CD8-positive, alpha-beta memory T cell (primary cell): ENCODE measurements around the gene PLCXD1. TPM values are rescaled to one million over a fixed set of nuclear protein-coding genes. Genes with fewer than 3 reads are reported as not detected.
A peak's percentile ranks its signal among the peaks of the same experiment; 100 is the strongest.
"Not testable (repeated sequence)": the region's sequence is repeated elsewhere in the genome, so short reads cannot be mapped to it uniquely, and the experiment has no call there.

Experiments
- CTCF ChIA-PET: fragments of 350-600 bp; sonication (Branson Sonifier 250); formaldehyde crosslinking; loops from one replicate; lab custom pipeline; 2021; ENCODE audit warnings: antibody characterized with exemption; lab: Charles Lee
- POLR2A ChIA-PET: fragments of 350-600 bp; sonication (Branson Sonifier 250); formaldehyde crosslinking; loops from one replicate; lab custom pipeline; 2021; ENCODE audit warnings: antibody characterized with exemption; lab: Charles Lee
- DNase-seq, 5 donors: peaks; one replicate each; pipeline versions ENCODE4 v3.0.0 to v3.0.0-alpha.2; 2020 to 2022; ENCODE audit warnings: mixed read lengths in 1 of 5
- H3K27ac ChIP-seq: one replicate; pipeline ENCODE4 v1.7.0; 2013; ENCODE audit warnings: low read depth, mild to moderate bottlenecking, low read length, moderate library complexity
- H3K27me3 ChIP-seq: 2 replicates; pipeline ENCODE4 v1.7.0; 2013; ENCODE audit warnings: low read length, mild to moderate bottlenecking; ENCODE audit not compliant: insufficient read depth, poor library complexity, severe bottlenecking
- H3K36me3 ChIP-seq: 2 replicates; pipeline ENCODE4 v1.7.0; 2013; ENCODE audit warnings: mild to moderate bottlenecking, low read length, moderate library complexity; ENCODE audit not compliant: insufficient read depth
- H3K4me1 ChIP-seq: 2 replicates; pipeline ENCODE4 v1.7.0; 2013; ENCODE audit warnings: mild to moderate bottlenecking, low read length, moderate library complexity; ENCODE audit not compliant: insufficient read depth
- H3K4me3 ChIP-seq: 2 replicates; pipeline ENCODE4 v1.7.0; 2013; ENCODE audit warnings: mild to moderate bottlenecking, low read length
- H3K9me3 ChIP-seq: 2 replicates; pipeline ENCODE4 v1.7.0; 2013; ENCODE audit warnings: mild to moderate bottlenecking, low read length
- H3K27ac Mint-ChIP-seq, 8 donors: one replicate each; pipeline ENCODE4 v1.8.0; 2020 to 2021; ENCODE audit warnings: mixed read lengths in 8 of 8, mild to moderate bottlenecking in 6 of 8, inconsistent platforms in 3 of 8, moderate library complexity in 3 of 8
- H3K27me3 Mint-ChIP-seq, 2 donors: one replicate each; pipeline ENCODE4 v1.8.0; 2020 to 2021; ENCODE audit warnings: mixed read lengths in 2 of 2, mild to moderate bottlenecking in 1 of 2, moderate library complexity in 1 of 2
- H3K36me3 Mint-ChIP-seq, 3 donors: one replicate each; pipeline ENCODE4 v1.8.0; 2020 to 2021; ENCODE audit warnings: mixed read lengths in 3 of 3, inconsistent platforms in 1 of 3, mild to moderate bottlenecking in 1 of 3
- H3K4me1 Mint-ChIP-seq, 3 donors: one replicate each; pipeline ENCODE4 v1.8.0; 2020 to 2021; ENCODE audit warnings: mixed read lengths in 3 of 3, inconsistent platforms in 1 of 3, mild to moderate bottlenecking in 1 of 3
- H3K4me3 Mint-ChIP-seq, 7 donors: one replicate each; pipeline ENCODE4 v1.8.0; 2020 to 2021; ENCODE audit warnings: mixed read lengths in 7 of 7, mild to moderate bottlenecking in 6 of 7, moderate library complexity in 4 of 7, inconsistent platforms in 2 of 7
- H3K9me3 Mint-ChIP-seq, 5 donors: one replicate each; pipeline ENCODE4 v1.8.0; 2020 to 2022; ENCODE audit warnings: mixed read lengths in 5 of 5, mild to moderate bottlenecking in 3 of 5, moderate library complexity in 2 of 5, inconsistent platforms in 1 of 5
- polyA plus RNA-seq: library from polyadenylated mRNA; unstranded; fragments of 300-500 nt; fragmentation: Illumina TruSeq; gene quantifications from one replicate; pipeline ENCODE4 v1.2.3, GENCODE V29; 2021
- total RNA-seq, 2 experiments: library from RNA; stranded (reverse); gene quantifications; one replicate each; pipeline ENCODE4 v1.2.3, GENCODE V29; 2021

PLCXD1 gene
- total and polyA plus RNA-seq, 3 experiments from 2014 or later: 4.6 to 30.6 (median 28.5) TPM

GRCh38 chrX:349702-350101, 68.5 kb downstream of the PLCXD1 start:
- POLR2A ChIA-PET: no interaction called here
- no peak for DNase-seq
- Histone ChIP-seq H3K36me3 (no peaks in the 10 kb centered on the region), H3K27ac (no peak overlapping the region), H3K9me3 (no peaks in the 10 kb centered on the region), H3K27me3 (no peaks in the 10 kb centered on the region), H3K4me3 (no peak overlapping the region), H3K4me1 (no peaks in the 10 kb centered on the region)
- H3K36me3 Mint-ChIP-seq: peaks cover 0 to 31% (median 5%) of the 10 kb centered on the region in 3 donors
- no peaks in the 10 kb centered on the region for H3K9me3 Mint-ChIP-seq
- CTCF ChIA-PET: no interaction called here
- no peak overlapping the region for H3K27ac Mint-ChIP-seq
- H3K27me3 Mint-ChIP-seq: no peaks in the 10 kb centered on the region
- no peaks in the 10 kb centered on the region for H3K4me1 Mint-ChIP-seq
- H3K4me3 Mint-ChIP-seq: no peak overlapping the region

DNA sequence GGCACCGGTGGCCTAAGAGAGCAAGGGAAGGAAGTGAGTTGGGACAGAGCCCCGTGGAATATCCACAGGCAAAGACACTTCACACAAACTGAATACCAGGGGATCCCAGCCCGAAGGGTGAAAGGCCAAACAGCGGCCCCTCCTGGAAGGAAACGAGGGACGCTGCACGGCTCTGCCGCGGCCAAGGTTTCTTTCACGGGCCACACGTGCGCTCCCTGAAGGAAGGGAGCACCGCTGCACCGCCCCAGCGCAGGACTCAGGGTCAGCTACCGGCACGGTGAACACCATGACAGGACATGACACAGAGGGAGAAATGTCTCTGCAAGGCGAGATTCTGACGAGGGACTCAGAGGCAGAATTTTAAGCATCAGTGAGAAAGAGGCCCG, 69.0 kb downstream of the PLCXD1 start:
- no peaks in the 10 kb centered on the region for H3K27me3 Mint-ChIP-seq
- ChIA-PET CTCF (no interaction called here), POLR2A (no interaction called here)
- no peaks in the 10 kb centered on the region for H3K9me3 Mint-ChIP-seq
- no peak overlapping the region for H3K4me3 ChIP-seq
- H3K9me3 ChIP-seq: no peaks in the 10 kb centered on the region
- H3K27ac ChIP-seq: no peak overlapping the region
- H3K36me3 ChIP-seq: no peaks in the 10 kb centered on the region
- H3K4me3 Mint-ChIP-seq: no peak overlapping the region
- H3K27me3 ChIP-seq: no peaks in the 10 kb centered on the region
- H3K36me3 Mint-ChIP-seq: peaks cover 0 to 28% (median 5%) of the 10 kb centered on the region in 3 donors
- DNase-seq: no peak
- H3K27ac Mint-ChIP-seq: no peak overlapping the region
- H3K4me1 ChIP-seq: no peaks in the 10 kb centered on the region
- no peaks in the 10 kb centered on the region for H3K4me1 Mint-ChIP-seq

- POLR2A ChIA-PET: no interaction called here
- Histone ChIP-seq H3K27ac (no peak overlapping the region), H3K9me3 (no peaks in the 10 kb centered on the region), H3K36me3 (no peaks in the 10 kb centered on the region), H3K4me3 (no peak overlapping the region), H3K4me1 (no peaks in the 10 kb centered on the region), H3K27me3 (no peaks in the 10 kb centered on the region)
- CTCF ChIA-PET: no interaction called here
- Mint-ChIP-seq H3K4me3 (no peak overlapping the region), H3K4me1 (peaks cover 0 to 2% (median 0%) of the 10 kb centered on the region in 3 donors), H3K9me3 (no peaks in the 10 kb centered on the region), H3K27me3 (no peaks in the 10 kb centered on the region), H3K36me3 (peaks cover 0 to 30% (median 5%) of the 10 kb centered on the region in 3 donors), H3K27ac (no peak overlapping the region)
- DNase-seq: no peak
Measured at GRCh38 chrX:350534-351323, 69.5 kb downstream of the PLCXD1 start.

DNA sequence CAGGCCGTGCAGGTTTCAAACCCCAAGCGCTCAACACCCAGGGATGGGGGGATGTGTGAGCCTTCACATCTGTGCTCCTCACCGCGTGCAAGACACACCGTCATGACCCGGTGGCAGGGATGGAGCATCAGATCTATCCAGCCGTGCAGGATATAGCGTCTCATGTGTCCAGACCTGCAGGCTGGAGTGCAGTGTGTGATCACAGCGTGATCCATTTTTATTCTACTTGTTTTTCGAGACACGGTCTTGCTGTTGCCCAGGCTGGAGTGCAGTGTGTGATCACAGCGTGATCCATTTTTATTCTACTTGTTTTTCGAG, 70.1 kb downstream of the PLCXD1 start:
- H3K4me1 ChIP-seq, POLR2A ChIA-PET, H3K4me3 Mint-ChIP-seq, H3K36me3 ChIP-seq, H3K9me3 ChIP-seq, H3K4me1 Mint-ChIP-seq, CTCF ChIA-PET, H3K27ac Mint-ChIP-seq, H3K9me3 Mint-ChIP-seq, H3K27ac ChIP-seq, H3K4me3 ChIP-seq, H3K27me3 Mint-ChIP-seq, DNase-seq, H3K27me3 ChIP-seq: not testable (repeated sequence)
- peaks cover 0 to 30% (median 5%) of the 10 kb centered on the region in 3 donors for H3K36me3 Mint-ChIP-seq

DNA sequence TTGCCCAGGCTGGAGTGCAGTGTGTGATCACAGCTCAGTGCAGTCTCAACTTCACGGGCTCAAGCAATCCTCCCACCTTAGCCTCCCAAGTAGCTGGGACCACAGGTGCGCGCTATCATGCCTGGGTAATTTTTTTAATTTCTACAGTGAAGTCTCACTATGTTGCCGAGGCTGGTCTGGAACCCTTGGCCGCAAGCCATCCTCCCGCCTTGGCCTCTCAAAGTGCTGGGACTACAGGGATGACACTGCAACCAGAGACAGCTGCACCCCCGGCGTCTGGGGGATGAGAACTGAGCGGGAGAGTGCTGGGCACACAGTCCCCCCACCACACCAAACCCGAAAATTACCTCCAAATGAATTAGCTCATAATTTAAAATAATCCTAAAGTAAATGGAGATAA, 70.6 kb downstream of the PLCXD1 start:
- no peak overlapping the region for H3K27ac Mint-ChIP-seq
- H3K27ac ChIP-seq: no peak overlapping the region
- H3K27me3 Mint-ChIP-seq: no peaks in the 10 kb centered on the region
- H3K27me3 ChIP-seq: no peaks in the 10 kb centered on the region
- H3K4me1 ChIP-seq: peaks cover 5% of the 10 kb centered on the region
- CTCF ChIA-PET: no interaction called here
- no peaks in the 10 kb centered on the region for H3K9me3 ChIP-seq
- no peak overlapping the region for H3K4me3 Mint-ChIP-seq
- H3K36me3 Mint-ChIP-seq: peaks cover 0 to 28% (median 5%) of the 10 kb centered on the region in 3 donors
- DNase-seq: no peak
- no peaks in the 10 kb centered on the region for H3K9me3 Mint-ChIP-seq
- H3K36me3 ChIP-seq: no peaks in the 10 kb centered on the region
- POLR2A ChIA-PET: no interaction called here
- peaks cover 3 to 10% (median 4%) of the 10 kb centered on the region in 3 donors for H3K4me1 Mint-ChIP-seq
- H3K4me3 ChIP-seq: no peak overlapping the region

- CTCF ChIA-PET: no interaction called here
- Mint-ChIP-seq H3K27me3 (no peaks in the 10 kb centered on the region), H3K27ac (no peak overlapping the region), H3K9me3 (peaks cover 0 to 3% (median 1%) of the 10 kb centered on the region in 5 donors), H3K4me3 (no peak overlapping the region), H3K36me3 (peaks cover 3 to 26% (median 5%) of the 10 kb centered on the region in 3 donors), H3K4me1 (peaks cover 7 to 14% (median 8%) of the 10 kb centered on the region in 3 donors)
- Histone ChIP-seq H3K27me3 (no peaks in the 10 kb centered on the region), H3K27ac (no peak overlapping the region), H3K9me3 (no peaks in the 10 kb centered on the region), H3K4me3 (no peak overlapping the region), H3K4me1 (peaks cover 9% of the 10 kb centered on the region), H3K36me3 (no peaks in the 10 kb centered on the region)
- no peak for DNase-seq
- POLR2A ChIA-PET: no interaction called here
Measured at GRCh38 chrX:352181-352580, 71.0 kb downstream of the PLCXD1 start.

- Histone ChIP-seq H3K27ac (no peak overlapping the region), H3K9me3 (no peaks in the 10 kb centered on the region), H3K36me3 (no peaks in the 10 kb centered on the region), H3K4me3 (no peak overlapping the region), H3K4me1 (peaks cover 13% of the 10 kb centered on the region), H3K27me3 (no peaks in the 10 kb centered on the region)
- Mint-ChIP-seq H3K4me1 (peaks cover 13 to 20% (median 14%) of the 10 kb centered on the region in 3 donors), H3K27me3 (no peaks in the 10 kb centered on the region), H3K4me3 (no peak overlapping the region), H3K36me3 (peaks cover 9 to 31% (median 10%) of the 10 kb centered on the region in 3 donors), H3K9me3 (peaks cover 5 to 8% (median 6%) of the 10 kb centered on the region in 5 donors), H3K27ac (peak overlapping the region in 2 of 8 donors; percentile 22 to 41)
- POLR2A ChIA-PET: no interaction called here
- no peak for DNase-seq
- CTCF ChIA-PET: no interaction called here
Measured at GRCh38 chrX:352582-353314, 71.6 kb downstream of the PLCXD1 start.
